Measurements from ENCODE around the gene YY1. TPM values are rescaled to one million over a fixed set of nuclear protein-coding genes. Genes with fewer than 3 reads are reported as not detected.

YY1 gene
- total RNA-seq, 1 donor from 2014 or later: 60.6 TPM

GRCh38 chr14:100283984-100284881 lies 45.3 kb downstream of the YY1 start:
- Mint-ChIP-seq H3K36me3 (ENCODE audit: unreplicated experiment) (no peaks in the 10 kb centered on the region), H3K27me3 (ENCODE audit: unreplicated experiment) (peaks cover 17% of the 10 kb centered on the region), H3K9me3 (ENCODE audit: unreplicated experiment) (peaks cover 7% of the 10 kb centered on the region), H3K27ac (ENCODE audit: unreplicated experiment) (peak overlapping the region; percentile 62), H3K4me1 (ENCODE audit: low read depth, unreplicated experiment) (peaks cover 24% of the 10 kb centered on the region), H3K4me3 (ENCODE audit: unreplicated experiment) (peak overlapping the region; percentile 15)
- DNase-seq: no peak
- TF ChIP-seq CTCF (IDR thresholded peaks at IDR 0.05; ENCODE audit: partially characterized antibody, unreplicated experiment): no peak

DNA sequence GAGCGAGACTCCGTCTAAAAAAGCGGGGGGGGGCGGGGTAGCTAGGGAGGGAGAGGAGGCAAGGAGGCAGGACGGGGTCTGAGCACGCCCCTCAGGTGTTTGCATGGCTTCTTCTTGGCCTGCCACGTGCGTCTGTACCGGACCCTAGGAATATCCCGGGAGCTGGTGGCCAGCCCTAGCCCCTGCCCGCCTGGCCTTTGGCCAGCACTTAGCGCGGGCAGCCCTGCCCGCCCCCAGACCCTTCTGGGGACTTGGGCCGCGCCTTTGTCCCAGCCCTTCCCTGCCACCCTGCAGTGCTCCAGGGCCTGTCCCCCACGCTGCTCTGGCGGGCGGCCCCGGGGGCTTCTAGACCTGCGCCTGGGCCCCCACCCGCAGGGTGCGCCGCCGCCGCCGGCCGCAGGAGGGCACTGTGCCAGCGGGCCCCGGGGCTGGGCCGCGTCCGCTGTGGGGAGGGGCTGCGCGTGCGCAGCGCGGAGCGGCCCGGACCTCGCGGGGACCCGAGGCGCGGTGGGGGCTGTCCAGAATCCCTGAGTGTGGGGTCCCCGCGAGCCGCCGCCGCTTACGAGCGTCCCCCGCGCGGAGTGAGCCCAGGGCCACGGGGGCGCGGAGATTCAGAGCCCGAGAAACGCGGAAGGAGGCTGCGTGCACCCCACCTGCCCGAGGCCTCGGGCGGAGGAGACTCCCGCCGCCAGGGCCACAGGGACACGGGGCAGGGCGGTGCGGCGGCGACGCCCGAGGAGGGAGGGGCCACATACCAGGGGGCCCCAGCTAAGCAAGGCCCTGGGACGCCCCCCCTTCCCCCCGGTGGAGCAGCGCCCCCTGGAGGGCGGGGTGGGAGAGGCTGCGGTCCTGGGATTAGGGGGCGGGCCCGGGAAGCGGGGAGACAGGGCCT lies 46.3 kb downstream of the YY1 start:
- Mint-ChIP-seq H3K4me1 (ENCODE audit: low read depth, unreplicated experiment) (peaks cover 26% of the 10 kb centered on the region), H3K27ac (ENCODE audit: unreplicated experiment) (no peak overlapping the region), H3K4me3 (ENCODE audit: unreplicated experiment) (no peak overlapping the region), H3K36me3 (ENCODE audit: unreplicated experiment) (no peaks in the 10 kb centered on the region), H3K27me3 (ENCODE audit: unreplicated experiment) (peaks cover 18% of the 10 kb centered on the region), H3K9me3 (ENCODE audit: unreplicated experiment) (peaks cover 7% of the 10 kb centered on the region)
- DNase-seq: peak; percentile 83
- TF ChIP-seq CTCF (IDR thresholded peaks at IDR 0.05; ENCODE audit: partially characterized antibody, unreplicated experiment): peak; percentile 95

GRCh38 chr14:100285913-100286400 lies 47.0 kb downstream of the YY1 start:
- Mint-ChIP-seq H3K4me3 (ENCODE audit: unreplicated experiment) (peak overlapping the region; percentile 76), H3K4me1 (ENCODE audit: low read depth, unreplicated experiment) (peaks cover 33% of the 10 kb centered on the region), H3K27me3 (ENCODE audit: unreplicated experiment) (peaks cover 18% of the 10 kb centered on the region), H3K36me3 (ENCODE audit: unreplicated experiment) (no peaks in the 10 kb centered on the region), H3K27ac (ENCODE audit: unreplicated experiment) (peak overlapping the region; percentile 31), H3K9me3 (ENCODE audit: unreplicated experiment) (peaks cover 9% of the 10 kb centered on the region)
- DNase-seq: no peak
- peak; percentile 43 for TF ChIP-seq CTCF (IDR thresholded peaks at IDR 0.05; ENCODE audit: partially characterized antibody, unreplicated experiment)

DNA sequence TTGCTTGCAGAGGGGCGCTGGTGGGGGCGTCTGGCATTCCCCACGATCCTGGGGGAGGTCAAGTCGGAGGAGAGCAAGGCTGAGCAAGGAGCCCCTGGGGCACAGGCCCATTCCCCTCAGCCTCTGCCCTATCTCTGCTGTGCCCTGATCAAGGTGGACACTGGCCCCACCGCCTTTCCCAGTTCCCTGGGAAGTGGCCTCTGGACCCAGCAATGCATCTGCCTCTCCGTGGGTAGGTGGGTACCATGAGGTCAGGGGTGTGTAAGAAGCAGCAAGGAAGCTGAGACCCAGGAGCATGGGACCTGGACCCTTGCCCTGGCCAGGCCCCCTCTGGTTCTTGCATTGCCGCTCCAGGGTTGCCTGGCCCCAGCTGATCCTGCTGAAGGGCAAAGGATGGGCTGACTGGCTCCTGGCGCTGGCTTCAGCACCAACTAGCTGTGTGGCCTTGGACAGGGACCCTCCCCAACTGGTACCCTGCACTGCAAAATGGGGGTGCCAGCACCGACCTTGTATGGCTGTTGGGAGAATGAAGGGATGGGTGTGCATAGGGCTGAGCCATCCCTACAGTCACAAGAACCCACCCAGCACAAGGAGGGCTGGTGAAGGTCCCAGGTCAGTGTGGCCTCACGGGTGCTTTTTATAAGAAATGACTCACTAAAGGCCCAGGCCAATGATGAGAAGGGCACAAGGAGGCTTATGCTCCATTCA lies 47.7 kb downstream of the YY1 start:
- Mint-ChIP-seq H3K36me3 (ENCODE audit: unreplicated experiment) (no peaks in the 10 kb centered on the region), H3K27me3 (ENCODE audit: unreplicated experiment) (peaks cover 20% of the 10 kb centered on the region), H3K4me3 (ENCODE audit: unreplicated experiment) (peak overlapping the region; percentile 76), H3K9me3 (ENCODE audit: unreplicated experiment) (peaks cover 9% of the 10 kb centered on the region), H3K4me1 (ENCODE audit: low read depth, unreplicated experiment) (peaks cover 32% of the 10 kb centered on the region), H3K27ac (ENCODE audit: unreplicated experiment) (peak overlapping the region; percentile 43)
- no peak for DNase-seq
- TF ChIP-seq CTCF (IDR thresholded peaks at IDR 0.05; ENCODE audit: partially characterized antibody, unreplicated experiment): no peak

Data from glutamatergic neuron (in vitro differentiated cells).